Subcutaneous adipose tissue (tissue), 4 donors: ENCODE data around the gene SNX9. TPM values are rescaled to one million over a fixed set of nuclear protein-coding genes. Genes with fewer than 3 reads are reported as not detected.

Source experiments
- CTCF ChIP-seq: fragments of 450-650 bp; IDR thresholded peaks from one replicate; pipeline ENCODE4 v1.5.1; 2016; ENCODE audit warnings: low read depth, mild to moderate bottlenecking, control low read depth, antibody characterized with exemption, moderate library complexity
- total RNA-seq, 4 donors: library from RNA; depleted of rRNA; stranded (reverse); fragments of >200 nt; gene quantifications; one replicate each; pipeline ENCODE4 v1.1.0, GENCODE V29; 2016

Gene SNX9
- total RNA-seq, 4 donors from 2014 or later: 80.6 to 113 (median 94.1) TPM

- TF ChIP-seq CTCF: no peak
Measured at GRCh38 chr6:157867155-157867559, 44.1 kb downstream of the SNX9 start.

GRCh38 chr6:157867981-157868380, 44.9 kb downstream of the SNX9 start:
- TF ChIP-seq CTCF: no peak

DNA sequence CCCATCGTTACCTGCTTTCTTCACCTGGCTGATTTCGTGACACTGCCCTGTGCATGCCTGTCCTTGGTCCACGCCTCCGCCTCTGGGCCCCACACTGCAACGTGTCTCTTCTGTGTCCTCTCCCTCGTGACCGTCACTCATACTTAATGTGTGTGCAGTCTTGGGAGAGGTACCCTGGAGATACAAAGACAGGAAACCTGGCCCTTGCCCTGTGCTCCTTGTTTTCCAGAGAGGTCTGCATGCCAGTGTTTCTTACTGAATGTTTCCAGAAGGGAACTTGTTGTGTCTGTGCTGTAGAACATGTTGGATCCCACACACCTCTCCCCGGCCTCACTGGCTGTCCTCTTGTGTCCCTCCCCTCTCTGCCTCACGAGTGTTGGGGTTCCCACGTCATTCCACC, 45.8 kb downstream of the SNX9 start:
- no peak for TF ChIP-seq CTCF

- TF ChIP-seq CTCF: no peak
Measured at GRCh38 chr6:157869673-157870302, 46.7 kb downstream of the SNX9 start.

GRCh38 chr6:157873735-157874344, 50.8 kb downstream of the SNX9 start:
- TF ChIP-seq CTCF: no peak

- TF ChIP-seq CTCF: no peak
Measured at GRCh38 chr6:157877149-157877548, 54.1 kb downstream of the SNX9 start.

DNA sequence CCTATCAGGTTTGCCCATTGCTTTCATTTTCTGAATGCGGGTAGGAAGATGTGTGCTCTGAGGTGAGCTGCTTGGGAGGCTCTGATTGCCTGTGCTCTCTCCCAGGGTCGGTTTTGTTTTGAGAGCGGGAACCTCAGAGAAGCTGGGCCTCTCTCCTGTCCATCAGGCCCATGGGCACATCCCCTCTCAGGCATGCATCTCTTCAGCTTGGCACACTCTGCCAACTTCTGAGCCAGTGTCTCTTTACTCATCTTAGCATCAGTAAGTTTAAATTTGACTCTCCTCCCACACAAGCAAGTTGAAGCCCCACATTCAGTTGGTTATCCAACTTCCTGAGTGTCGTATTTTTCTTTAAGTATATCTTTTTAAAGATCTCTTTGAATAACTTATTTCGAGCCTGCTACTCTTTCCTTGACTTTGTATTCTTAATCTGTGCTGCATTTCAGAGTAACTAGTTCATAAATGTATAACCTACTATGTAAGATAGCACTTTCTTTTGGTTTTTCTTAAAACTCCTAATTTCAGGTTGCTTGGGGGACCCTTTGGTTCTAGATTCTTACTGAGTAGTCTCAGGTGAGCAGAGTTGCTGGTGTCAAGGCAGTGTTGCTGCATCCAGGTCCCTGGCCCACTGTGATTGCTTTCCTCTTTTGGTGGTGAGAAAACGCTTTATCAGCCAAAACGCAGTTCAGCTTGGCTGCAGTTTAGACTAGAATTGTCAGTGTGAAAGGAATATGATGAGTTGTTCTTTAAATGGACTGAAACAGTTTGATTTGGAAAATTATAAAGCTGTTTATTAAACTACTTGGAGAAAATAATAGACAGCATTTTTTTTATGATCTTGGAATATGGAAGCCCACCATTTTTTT, 54.8 kb downstream of the SNX9 start:
- TF ChIP-seq CTCF: no peak
